ENCODE measurements around the gene TNIP1. TPM values are rescaled to one million over a fixed set of nuclear protein-coding genes. Genes with fewer than 3 reads are reported as not detected.

TNIP1 gene
- total RNA-seq, 4 donors from 2014 or later, result 74.4 to 115 (median 94.7) TPM

DNA sequence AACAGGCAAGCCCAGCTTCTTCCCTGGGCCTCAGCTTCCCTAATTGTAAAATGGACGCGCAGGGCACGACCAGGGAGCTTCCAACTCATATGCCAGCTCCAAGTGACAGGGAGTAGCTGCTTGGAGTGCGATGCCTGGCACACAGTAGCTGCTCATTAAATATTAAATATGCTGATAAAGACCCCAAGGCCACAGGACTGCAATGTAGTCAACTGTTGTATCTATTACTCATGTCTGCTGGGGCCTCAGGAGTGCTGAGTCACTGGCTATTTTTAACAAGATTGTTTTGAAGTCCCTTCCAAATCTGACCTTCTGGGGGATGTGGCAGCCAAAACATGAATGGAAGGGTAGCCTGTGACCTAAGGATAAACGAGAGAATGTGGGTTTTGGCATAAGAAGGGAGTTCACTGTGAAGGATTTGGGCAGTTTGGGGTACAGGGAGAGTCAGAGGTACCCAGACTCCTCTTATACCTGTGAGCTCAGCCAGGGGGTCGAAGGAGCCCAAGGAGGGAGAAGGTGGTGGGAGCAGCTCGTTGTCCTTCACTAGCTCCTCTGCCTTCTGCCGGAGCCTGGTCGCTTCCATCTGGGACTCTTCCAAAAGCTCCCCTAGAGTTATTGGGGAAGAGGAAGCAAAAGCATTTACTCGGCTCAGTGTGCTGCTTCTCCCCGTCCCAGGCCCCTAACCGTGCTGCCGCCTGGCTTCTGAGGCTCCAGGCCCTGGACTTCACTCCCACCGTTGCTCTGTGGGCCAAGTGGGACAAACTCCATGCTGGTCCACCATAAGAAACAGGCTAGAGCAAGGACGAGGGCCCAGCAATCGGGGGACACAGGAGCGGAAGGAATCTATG, 17.5 kb downstream of the TNIP1 start:
- TF ChIP-seq CTCF (IDR thresholded peaks at IDR 0.05) (no peak), POLR2A (IDR thresholded peaks at IDR 0.05) (no peak)
- intact Hi-C loops (cut with DNase I), result loop anchor here (5.0 kb wide), 1 partner anchor 189 kb away; the partner anchor contains the start of gene GM2A
- H3K4me1 ChIP-seq, result peaks cover 50 to 82% of the 10 kb centered on the region in 2 donors
- H3K4me3 ChIP-seq (replicated peaks in 1 of 3), result no peak overlapping the region
- 64 to 77% methylated on average over 13 to 17 of the region's 17 CpGs for WGBS, 2 donors
- H3K27ac ChIP-seq, result peak overlapping the region; percentile 47 to 78 (median 67)
- H3K9me3 ChIP-seq, result no peaks in the 10 kb centered on the region
- no peak for DNase-seq
- no peaks in the 10 kb centered on the region for H3K27me3 ChIP-seq
- peaks cover 0 to 8% of the 10 kb centered on the region in 2 donors for H3K36me3 ChIP-seq

GRCh38 chr5:151062405-151063141, 18.3 kb downstream of the TNIP1 start:
- TF ChIP-seq POLR2A (IDR thresholded peaks at IDR 0.05) (no peak), CTCF (IDR thresholded peaks at IDR 0.05) (no peak)
- Histone ChIP-seq H3K4me1 (peaks cover 43 to 76% of the 10 kb centered on the region in 2 donors), H3K4me3 (replicated peaks in 1 of 3) (no peak overlapping the region), H3K36me3 (peaks cover 0 to 8% of the 10 kb centered on the region in 2 donors), H3K9me3 (no peaks in the 10 kb centered on the region), H3K27ac (peak overlapping the region in 2 of 3 donors; percentile 67 to 78), H3K27me3 (no peaks in the 10 kb centered on the region)
- WGBS, 2 donors, result 83 to 99% methylated on average over 4 to 5 of the region's 5 CpGs
- intact Hi-C loops (cut with DNase I), result loop anchor here (5.0 kb wide), 1 partner anchor 190 kb away; the partner anchor contains the start of gene GM2A
- no peak for DNase-seq

- Histone ChIP-seq H3K27me3 (no peaks in the 10 kb centered on the region), H3K9me3 (no peaks in the 10 kb centered on the region), H3K4me1 (peaks cover 44 to 70% of the 10 kb centered on the region in 2 donors), H3K27ac (peak overlapping the region; percentile 78 to 92 (median 91)), H3K4me3 (replicated peaks in 1 of 3) (no peak overlapping the region), H3K36me3 (peaks cover 0 to 8% of the 10 kb centered on the region in 2 donors)
- WGBS, 2 donors, result 78 to 79% methylated on average over 6 of the region's 6 CpGs
- no peak for DNase-seq
- intact Hi-C loops (cut with DNase I), result loop anchor here (5.0 kb wide), 1 partner anchor 192 kb away; the partner anchor contains the start of gene GM2A
- TF ChIP-seq POLR2A (IDR thresholded peaks at IDR 0.05) (no peak), CTCF (IDR thresholded peaks at IDR 0.05) (no peak)
These were observed 20.1 kb downstream of the TNIP1 start for GRCh38 chr5:151060742-151061141.

GRCh38 chr5:151058891-151059489, 21.8 kb downstream of the TNIP1 start:
- Histone ChIP-seq H3K36me3 (peaks cover 0 to 8% of the 10 kb centered on the region in 2 donors), H3K4me1 (peaks cover 50 to 74% of the 10 kb centered on the region in 2 donors), H3K9me3 (no peaks in the 10 kb centered on the region), H3K27me3 (no peaks in the 10 kb centered on the region), H3K4me3 (replicated peaks in 1 of 3) (no peak overlapping the region), H3K27ac (peak overlapping the region; percentile 78 to 92 (median 91))
- TF ChIP-seq POLR2A (IDR thresholded peaks at IDR 0.05) (peak in 1 of 2 donors; percentile 70), CTCF (IDR thresholded peaks at IDR 0.05) (peak in 2 of 6 experiments; percentile 10 to 16)
- intact Hi-C loops (cut with DNase I), result no loop called here
- peak; percentile 90 to 92 for DNase-seq
- WGBS, 2 donors, result 38 to 45% methylated on average over 7 of the region's 7 CpGs

Data from thyroid gland (tissue), 4 donors.